AG04449 (cell line): Measurements from ENCODE around the gene TBC1D2.

ENCODE experiments used
- CTCF ChIA-PET: fragments of 350-600 bp; formaldehyde crosslinking; extraction: SDS; loops from one replicate; lab custom pipeline; 2021; ENCODE audit warnings: antibody characterized with exemption; lab: Yijun Ruan, JAX
- POLR2A ChIA-PET: fragments of 400-600, 350-600 bp; formaldehyde crosslinking; extraction: SDS; loops from one replicate; lab custom pipeline; 2020; ENCODE audit warnings: antibody characterized with exemption, inconsistent platforms; lab: Yijun Ruan, JAX
- DNase-seq: peaks from one replicate; pipeline ENCODE4 v3.0.0-alpha.2; 2010; ENCODE audit warnings: low read depth, low spot score
- H3K4me3 ChIP-seq: 2 replicates; pipeline ENCODE4 v1.5.1; 2011; ENCODE audit warnings: low read depth, mild to moderate bottlenecking, control low read depth, low read length
- CTCF ChIP-seq: IDR thresholded peaks from one replicate; pipeline ENCODE4 v1.5.1; 2011; ENCODE audit warnings: mild to moderate bottlenecking, moderate library complexity, low read length, control low read depth, inconsistent platforms; ENCODE audit not compliant: insufficient read depth; ENCODE audit errors: missing control alignments

Gene TBC1D2

DNA sequence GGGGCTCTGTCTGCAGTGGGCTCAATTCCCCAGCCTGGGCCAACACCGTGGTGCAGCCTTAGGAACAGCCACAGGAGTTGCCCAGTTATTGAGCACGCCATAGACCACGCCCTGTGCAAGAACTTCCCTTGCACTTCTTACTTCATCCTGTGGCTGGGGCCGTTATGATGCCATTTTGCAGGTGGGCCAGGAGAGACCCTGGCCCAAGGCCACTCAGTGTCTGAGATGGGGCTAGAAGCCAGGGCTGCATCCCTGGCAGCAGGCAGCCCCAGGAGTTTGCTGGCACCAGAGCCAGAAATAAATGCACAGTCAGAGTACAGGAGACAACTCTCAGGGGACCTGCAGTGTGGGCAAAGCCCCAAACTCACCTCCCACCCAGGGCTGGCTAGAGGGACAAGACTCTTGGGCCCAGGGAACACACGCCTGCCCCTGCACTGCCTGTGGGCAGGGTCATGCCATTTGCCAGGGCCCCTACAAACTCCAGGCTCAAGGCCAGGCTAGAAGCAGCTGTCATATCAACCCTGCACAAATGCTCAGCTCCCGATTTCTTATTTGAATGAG is 69.8 kb downstream of the TBC1D2 start:
- TF ChIP-seq CTCF: no peak
- ChIA-PET POLR2A (no interaction called here), CTCF (interaction anchor here (1.1 to 2.0 kb wide), 3 partner anchors 8 to 20 kb away, joined by 3 to 7 read pairs (median 3); no protein-coding TSS in a partner anchor)
- H3K4me3 ChIP-seq: no peak overlapping the region
- DNase-seq: no peak

DNA sequence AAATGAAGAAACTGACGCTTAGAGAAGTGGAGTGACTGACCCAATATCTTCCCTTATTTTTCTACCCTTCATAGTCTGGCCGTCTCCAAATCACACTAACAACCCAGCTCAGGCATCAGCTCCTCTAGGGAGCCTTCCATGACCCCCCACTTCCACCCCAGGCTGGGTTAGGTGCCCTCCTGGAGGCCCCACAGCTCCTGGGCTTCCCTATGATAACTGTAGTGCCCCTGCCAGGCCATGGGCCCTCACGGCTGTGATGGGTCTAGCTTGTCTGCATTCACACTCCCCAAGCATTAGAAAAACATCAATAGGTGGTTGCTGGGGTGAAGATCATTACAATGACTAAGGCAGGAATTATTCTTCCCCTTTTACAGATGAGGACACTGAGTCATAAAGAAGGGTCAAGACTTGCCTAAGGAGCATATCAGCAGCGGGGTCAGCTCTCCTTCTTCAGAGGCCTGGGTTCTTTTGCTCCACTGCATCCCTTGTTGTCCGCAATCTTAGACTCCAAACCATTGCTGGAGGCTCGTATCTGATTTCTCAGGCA is 70.4 kb downstream of the TBC1D2 start:
- ChIA-PET CTCF (interaction anchor here (1.1 to 2.0 kb wide), 4 partner anchors 9 to 72 kb away, joined by 3 to 7 read pairs (median 4); no protein-coding TSS in a partner anchor), POLR2A (no interaction called here)
- no peak overlapping the region for H3K4me3 ChIP-seq
- TF ChIP-seq CTCF: no peak
- DNase-seq: no peak

- ChIA-PET POLR2A (no interaction called here), CTCF (interaction anchor here (1.1 to 2.0 kb wide), 4 partner anchors 9 to 73 kb away, joined by 3 to 7 read pairs (median 4); no protein-coding TSS in a partner anchor)
- H3K4me3 ChIP-seq: no peak overlapping the region
- no peak for TF ChIP-seq CTCF
- no peak for DNase-seq
Measured at GRCh38 chr9:98184326-98184725, 71.1 kb downstream of the TBC1D2 start.

DNA sequence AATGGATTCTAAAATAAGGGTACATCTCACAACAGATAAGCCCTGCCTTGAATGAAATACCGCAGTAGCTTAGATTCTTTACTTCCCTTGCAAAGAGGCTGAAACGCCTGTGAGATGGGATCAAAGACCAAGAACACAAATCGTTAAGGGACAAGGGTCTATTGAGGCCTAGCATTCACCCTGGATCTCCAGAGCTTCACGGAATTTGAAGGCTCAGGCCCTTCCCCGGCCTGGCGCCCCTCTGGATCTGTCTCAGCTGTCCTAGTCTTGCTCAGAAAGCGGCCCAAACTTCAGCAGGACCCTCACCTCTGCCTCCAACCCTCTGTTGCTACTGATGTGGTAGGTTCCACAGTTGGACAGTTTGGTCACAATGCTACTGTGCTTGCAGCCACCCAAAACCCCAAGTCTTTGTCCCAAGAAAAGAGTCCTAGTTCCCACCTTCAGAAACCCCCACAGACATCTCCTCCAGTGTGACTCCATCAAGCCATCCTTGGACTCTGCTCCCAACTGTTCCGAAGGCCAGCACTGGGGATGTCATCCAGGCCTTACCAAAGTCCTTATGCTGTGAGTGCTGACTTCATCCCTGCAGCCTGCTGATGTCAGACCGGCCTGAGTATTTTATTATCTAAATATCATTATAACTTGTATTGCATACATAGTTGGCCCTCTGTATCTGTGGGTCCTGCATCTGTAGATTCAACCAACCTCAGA is 72.4 kb downstream of the TBC1D2 start:
- POLR2A ChIA-PET: no interaction called here

GRCh38 chr9:98182069-98182820 is 73.2 kb downstream of the TBC1D2 start:
- POLR2A ChIA-PET: no interaction called here
- no peak for DNase-seq
- no peak overlapping the region for H3K4me3 ChIP-seq
- CTCF ChIA-PET: interaction anchor here (0.7 to 1.5 kb wide), 4 partner anchors 11 to 259 kb away, joined by 3 to 5 read pairs (median 4); no protein-coding TSS in a partner anchor
- TF ChIP-seq CTCF: no peak

More for the DNA sequence above, 72.4 kb downstream of the TBC1D2 start:
- no peak overlapping the region for H3K4me3 ChIP-seq
- TF ChIP-seq CTCF: no peak
- DNase-seq: no peak
- CTCF ChIA-PET: interaction anchor here (0.7 to 1.5 kb wide), 4 partner anchors 10 to 259 kb away, joined by 3 to 5 read pairs (median 4); no protein-coding TSS in a partner anchor

GRCh38 chr9:98181746-98182068 is 73.7 kb downstream of the TBC1D2 start:
- POLR2A ChIA-PET: no interaction called here
- H3K4me3 ChIP-seq: no peak overlapping the region
- CTCF ChIA-PET: interaction anchor here (1.5 kb wide), 1 partner anchor 258 kb away, joined by 5 read pairs; no protein-coding TSS in a partner anchor
- no peak for TF ChIP-seq CTCF
- no peak for DNase-seq
